Neural progenitor cell (in vitro differentiated cells): ENCODE measurements around the gene OSGIN1. TPM values are rescaled to one million over a fixed set of nuclear protein-coding genes. Genes with fewer than 3 reads are reported as not detected.

ENCODE experiments used
- DNase-seq: peaks from one replicate; pipeline ENCODE4 v3.0.0-alpha.2; 2016; ENCODE audit warnings: low spot score
- H2AFZ ChIP-seq: fragments of 200-600 bp; sonication (generic); replicated peaks from 2 replicates; pipeline ENCODE4 v1.6.1; 2016; ENCODE audit warnings: antibody characterized with exemption
- H3F3A ChIP-seq: fragments of 200-600 bp; sonication (generic); 2 replicates; pipeline ENCODE4 v1.6.1; 2016; ENCODE audit warnings: antibody characterized with exemption, low read depth
- H3K27ac ChIP-seq: fragments of 200-600 bp; sonication (generic); 2 replicates; pipeline ENCODE4 v1.5.1; 2016; ENCODE audit warnings: mild to moderate bottlenecking
- H3K27me3 ChIP-seq: fragments of 200-600 bp; sonication (generic); 2 replicates; pipeline ENCODE4 v1.6.1; 2016; ENCODE audit warnings: mild to moderate bottlenecking, moderate library complexity
- H3K36me3 ChIP-seq: fragments of 200-600 bp; sonication (generic); 2 replicates; pipeline ENCODE4 v1.5.1; 2016
- H3K4me1 ChIP-seq: fragments of 200-600 bp; sonication (generic); 2 replicates; pipeline ENCODE4 v1.6.1; 2016; ENCODE audit warnings: mixed run types
- H3K4me2 ChIP-seq: fragments of 200-600 bp; sonication (generic); 2 replicates; pipeline ENCODE4 v1.6.1; 2016
- H3K4me3 ChIP-seq: fragments of 200-600 bp; sonication (generic); 2 replicates; pipeline ENCODE4 v1.5.1; 2016
- H3K79me2 ChIP-seq: fragments of 200-600 bp; sonication (generic); 2 replicates; pipeline ENCODE4 v1.6.1; 2016; ENCODE audit warnings: low read depth
- H3K9ac ChIP-seq: fragments of 200-600 bp; sonication (generic); 2 replicates; pipeline ENCODE4 v1.6.1; 2016
- H3K9me3 ChIP-seq: fragments of 200-600 bp; sonication (generic); 2 replicates; pipeline ENCODE4 v1.5.1; 2016; ENCODE audit warnings: low read depth
- H4K20me1 ChIP-seq: fragments of 200-600 bp; sonication (generic); 2 replicates; pipeline ENCODE4 v1.6.1; 2016; ENCODE audit warnings: low read depth
- H3K27ac Mint-ChIP-seq: 3 replicates; pipeline ENCODE4 v1.8.0; 2021; ENCODE audit warnings: mixed read lengths
- H3K27me3 Mint-ChIP-seq: 2 replicates; pipeline ENCODE4 v1.8.0; 2022; ENCODE audit warnings: low read depth, mild to moderate bottlenecking, inconsistent platforms, moderate library complexity, mixed read lengths; ENCODE audit not compliant: insufficient read depth
- H3K36me3 Mint-ChIP-seq: 3 replicates; pipeline ENCODE4 v1.8.0; 2021; ENCODE audit warnings: mixed read lengths
- H3K4me1 Mint-ChIP-seq: 3 replicates; pipeline ENCODE4 v1.8.0; 2021; ENCODE audit warnings: mixed read lengths
- H3K4me3 Mint-ChIP-seq: 3 replicates; pipeline ENCODE4 v1.8.0; 2021; ENCODE audit warnings: mild to moderate bottlenecking, moderate library complexity, mixed read lengths
- H3K9me3 Mint-ChIP-seq: 3 replicates; pipeline ENCODE4 v1.8.0; 2020; ENCODE audit warnings: mixed read lengths
- EZH2 ChIP-seq: fragments of 200-600 bp; sonication (generic); IDR thresholded peaks from 2 replicates; pipeline ENCODE4 v1.6.1; 2017; ENCODE audit warnings: antibody characterized with exemption, mild to moderate bottlenecking, moderate library complexity
- EZH2phosphoT487 ChIP-seq: fragments of 200-600 bp; sonication (generic); IDR thresholded peaks from 2 replicates; pipeline ENCODE4 v1.6.1; 2017; ENCODE audit warnings: antibody characterized with exemption
- total RNA-seq: library from RNA; depleted of rRNA; stranded (reverse); fragments of >200 nt; gene quantifications from 2 replicates; pipeline ENCODE4 v1.2.3, GENCODE V29; 2015; ENCODE audit warnings: low replicate concordance
- TF ChIP-seq, protein P1 (sequence below): fragments of 200-600 bp; sonication (generic); IDR thresholded peaks from 2 replicates; pipeline ENCODE4 v1.5.1; 2017; ENCODE audit warnings: antibody characterized with exemption, mild to moderate bottlenecking

OSGIN1 gene
- total RNA-seq, 1 donor from 2014 or later, result not detected

DNA sequence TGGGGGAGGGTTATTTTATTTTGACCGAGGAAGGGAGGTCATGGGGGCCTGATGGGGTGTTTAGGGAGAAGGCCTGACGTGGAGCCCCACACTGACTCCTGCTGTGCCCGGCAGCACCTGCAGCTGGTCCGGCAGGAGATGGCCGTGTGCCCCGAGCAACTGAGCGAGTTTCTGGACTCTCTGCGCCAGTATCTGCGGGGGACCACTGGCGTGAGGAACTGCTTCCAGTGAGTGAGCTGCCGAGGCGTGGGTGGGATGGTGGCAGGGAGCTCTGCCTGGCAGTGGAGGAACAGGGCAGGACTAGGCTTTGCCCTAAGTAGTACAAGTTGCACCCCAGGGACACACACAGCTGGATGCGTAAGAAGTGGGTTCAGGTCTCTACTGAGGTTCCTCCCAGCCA is 45.1 kb downstream of the OSGIN1 start:
- no peaks in the 10 kb centered on the region for H3K9me3 Mint-ChIP-seq
- no peak overlapping the region for H2AFZ ChIP-seq
- H3K27ac Mint-ChIP-seq, result no peak overlapping the region
- H3K36me3 ChIP-seq, result no peaks in the 10 kb centered on the region
- DNase-seq, result no peak
- peaks cover 6% of the 10 kb centered on the region for H3K36me3 Mint-ChIP-seq
- H3K4me2 ChIP-seq, result no peak overlapping the region
- no peaks in the 10 kb centered on the region for H3K79me2 ChIP-seq
- peaks cover 30% of the 10 kb centered on the region for H3K4me1 ChIP-seq
- no peaks in the 10 kb centered on the region for H3K9me3 ChIP-seq
- H3K4me1 Mint-ChIP-seq, result peaks cover 60% of the 10 kb centered on the region
- H3K4me3 Mint-ChIP-seq, result no peak overlapping the region
- TF ChIP-seq EZH2 (no peak), EZH2phosphoT487 (no peak)
- TF ChIP-seq, protein P1, sequence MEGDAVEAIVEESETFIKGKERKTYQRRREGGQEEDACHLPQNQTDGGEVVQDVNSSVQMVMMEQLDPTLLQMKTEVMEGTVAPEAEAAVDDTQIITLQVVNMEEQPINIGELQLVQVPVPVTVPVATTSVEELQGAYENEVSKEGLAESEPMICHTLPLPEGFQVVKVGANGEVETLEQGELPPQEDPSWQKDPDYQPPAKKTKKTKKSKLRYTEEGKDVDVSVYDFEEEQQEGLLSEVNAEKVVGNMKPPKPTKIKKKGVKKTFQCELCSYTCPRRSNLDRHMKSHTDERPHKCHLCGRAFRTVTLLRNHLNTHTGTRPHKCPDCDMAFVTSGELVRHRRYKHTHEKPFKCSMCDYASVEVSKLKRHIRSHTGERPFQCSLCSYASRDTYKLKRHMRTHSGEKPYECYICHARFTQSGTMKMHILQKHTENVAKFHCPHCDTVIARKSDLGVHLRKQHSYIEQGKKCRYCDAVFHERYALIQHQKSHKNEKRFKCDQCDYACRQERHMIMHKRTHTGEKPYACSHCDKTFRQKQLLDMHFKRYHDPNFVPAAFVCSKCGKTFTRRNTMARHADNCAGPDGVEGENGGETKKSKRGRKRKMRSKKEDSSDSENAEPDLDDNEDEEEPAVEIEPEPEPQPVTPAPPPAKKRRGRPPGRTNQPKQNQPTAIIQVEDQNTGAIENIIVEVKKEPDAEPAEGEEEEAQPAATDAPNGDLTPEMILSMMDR, result no peak
- no peak overlapping the region for H3K9ac ChIP-seq
- H3K27me3 Mint-ChIP-seq, result peaks cover 12% of the 10 kb centered on the region
- H3K27ac ChIP-seq, result no peak overlapping the region
- H4K20me1 ChIP-seq, result no peaks in the 10 kb centered on the region
- H3K27me3 ChIP-seq, result no peaks in the 10 kb centered on the region
- H3F3A ChIP-seq, result peaks cover 16% of the 10 kb centered on the region
- no peak overlapping the region for H3K4me3 ChIP-seq

DNA sequence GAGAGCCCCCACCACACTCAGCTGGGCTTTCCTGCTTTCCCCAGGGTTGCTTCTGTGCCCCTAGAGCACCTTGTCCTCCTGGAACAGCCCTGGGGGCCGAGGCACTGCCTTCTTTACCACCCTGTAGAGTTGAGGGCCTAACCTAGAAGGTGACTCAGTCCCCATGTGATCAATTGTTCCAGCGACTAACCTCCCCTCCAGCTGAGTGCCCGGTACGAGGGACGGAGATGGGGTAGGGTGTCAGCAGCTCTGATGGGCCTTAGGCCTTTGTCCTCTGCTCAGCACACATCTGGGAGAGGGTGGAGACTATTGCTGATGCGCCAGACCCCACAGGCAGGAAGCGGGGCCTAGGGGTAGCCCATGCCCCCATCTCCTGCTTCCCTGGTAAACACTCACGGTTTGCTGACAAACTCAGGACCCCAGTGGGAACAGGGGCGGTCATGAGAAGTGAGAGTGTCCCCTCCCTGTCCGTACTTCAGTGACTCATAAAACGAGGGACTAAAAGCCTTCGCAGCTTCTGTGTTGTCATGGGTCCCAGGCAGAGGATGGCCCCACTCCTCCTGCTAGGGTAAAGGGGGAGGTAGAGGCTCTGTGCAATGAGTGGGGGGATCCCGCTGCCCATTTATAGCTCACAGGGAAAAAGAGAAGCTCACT is 48.1 kb downstream of the OSGIN1 start:
- H3K27ac ChIP-seq, result no peak overlapping the region
- Mint-ChIP-seq H3K4me3 (no peak overlapping the region), H3K9me3 (no peaks in the 10 kb centered on the region), H3K36me3 (peaks cover 2% of the 10 kb centered on the region), H3K27me3 (peaks cover 2% of the 10 kb centered on the region), H3K27ac (no peak overlapping the region), H3K4me1 (peaks cover 43% of the 10 kb centered on the region)
- peaks cover 11% of the 10 kb centered on the region for H3K4me1 ChIP-seq
- no peaks in the 10 kb centered on the region for H3F3A ChIP-seq
- H3K9ac ChIP-seq, result no peak overlapping the region
- H3K27me3 ChIP-seq, result no peaks in the 10 kb centered on the region
- no peak overlapping the region for H2AFZ ChIP-seq
- H4K20me1 ChIP-seq, result no peaks in the 10 kb centered on the region
- DNase-seq, result no peak
- no peak overlapping the region for H3K4me3 ChIP-seq
- no peaks in the 10 kb centered on the region for H3K36me3 ChIP-seq
- H3K4me2 ChIP-seq, result no peak overlapping the region
- TF ChIP-seq EZH2 (no peak), EZH2phosphoT487 (no peak)
- TF ChIP-seq, protein P1, result no peak
- no peaks in the 10 kb centered on the region for H3K79me2 ChIP-seq
- no peaks in the 10 kb centered on the region for H3K9me3 ChIP-seq

DNA sequence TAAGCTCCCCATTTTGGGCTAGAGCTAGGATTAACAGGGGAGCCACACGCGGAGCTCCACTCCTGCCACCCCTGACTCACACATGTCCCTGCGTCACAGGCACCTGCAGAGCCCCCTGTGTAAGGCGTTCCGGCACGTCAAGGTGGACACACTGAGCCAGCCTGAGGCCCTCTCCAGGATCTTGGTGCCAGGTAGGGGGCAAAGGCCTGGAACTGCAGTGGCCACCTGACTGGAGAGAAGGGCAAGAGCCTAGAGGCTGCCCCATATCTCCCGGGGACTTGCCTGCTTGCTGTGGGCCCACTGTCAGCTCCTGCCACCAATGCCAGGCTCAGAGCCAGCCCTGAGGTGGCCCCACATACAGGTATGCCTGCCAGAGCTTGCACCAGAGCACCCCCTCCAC is 48.7 kb downstream of the OSGIN1 start:
- TF ChIP-seq, protein P1, result no peak
- TF ChIP-seq EZH2phosphoT487 (no peak), EZH2 (no peak)
- H3K27me3 Mint-ChIP-seq, result peaks cover 2% of the 10 kb centered on the region

More for the DNA sequence above, 48.7 kb downstream of the OSGIN1 start:
- Mint-ChIP-seq H3K4me3 (no peak overlapping the region), H3K9me3 (no peaks in the 10 kb centered on the region), H3K36me3 (peaks cover 2% of the 10 kb centered on the region), H3K27ac (no peak overlapping the region), H3K4me1 (peaks cover 40% of the 10 kb centered on the region)
- DNase-seq, result no peak
- Histone ChIP-seq H3K27ac (no peak overlapping the region), H3K27me3 (no peaks in the 10 kb centered on the region), H3K9ac (no peak overlapping the region), H3K4me3 (no peak overlapping the region), H3K36me3 (no peaks in the 10 kb centered on the region), H3K79me2 (no peaks in the 10 kb centered on the region), H3K4me2 (no peak overlapping the region), H3K9me3 (no peaks in the 10 kb centered on the region), H2AFZ (no peak overlapping the region), H3K4me1 (peaks cover 9% of the 10 kb centered on the region), H4K20me1 (no peaks in the 10 kb centered on the region), H3F3A (no peaks in the 10 kb centered on the region)
